GM12878 (cell line): ENCODE results near the gene TBC1D1. TPM values are rescaled to one million over a fixed set of nuclear protein-coding genes. Genes with fewer than 3 reads are reported as not detected.

Source experiments
- CEBPB ChIP-seq, 2 experiments: fragments of 150-350 bp in 1 of 2; IDR thresholded peaks; 2 replicates each; pipeline ENCODE4 v1.6.1; 2012 to 2014; ENCODE audit warnings: low read depth in 2 of 2, low read length in 2 of 2, borderline replicate concordance in 1 of 2, inconsistent platforms in 1 of 2
- CEBPZ ChIP-seq: fragments of 150-350 bp; IDR thresholded peaks from 2 replicates; pipeline ENCODE4 v1.6.1; 2016; ENCODE audit warnings: low read depth, low read length
- GATAD2B ChIP-seq: fragments of 450-650 bp; conservative IDR thresholded peaks from 2 replicates; pipeline ENCODE4 v1.6.1; 2017; ENCODE audit warnings: low read depth, mild to moderate bottlenecking, moderate library complexity
- NFXL1 ChIP-seq: fragments of 450-650 bp; IDR thresholded peaks from 2 replicates; pipeline ENCODE4 v1.6.1; 2017; ENCODE audit warnings: antibody characterized with exemption, mild to moderate bottlenecking, borderline replicate concordance
- POLR2AphosphoS2 ChIP-seq: IDR thresholded peaks from 2 replicates; pipeline ENCODE4 v1.6.1; 2011; ENCODE audit warnings: low read depth, mild to moderate bottlenecking, low read length, improper control_type of control experiment, moderate library complexity
- RUNX3 ChIP-seq: IDR thresholded peaks from 2 replicates; pipeline ENCODE4 v1.6.1; 2012; ENCODE audit warnings: low read length, inconsistent platforms
- SPI1 ChIP-seq: IDR thresholded peaks from 2 replicates; pipeline ENCODE4 v1.6.1; 2011; ENCODE audit warnings: low read depth, mild to moderate bottlenecking, low read length, moderate library complexity, borderline replicate concordance; ENCODE audit not compliant: insufficient read depth
- STAT3 ChIP-seq: IDR thresholded peaks from 2 replicates; pipeline ENCODE4 v1.6.1; 2011; ENCODE audit warnings: low read depth, low read length, improper control_type of control experiment
- SUZ12 ChIP-seq: fragments of 200-600 bp; sonication (generic); IDR thresholded peaks from one replicate; pipeline ENCODE4 v1.6.1; 2018; ENCODE audit warnings: antibody characterized with exemption, mild to moderate bottlenecking; ENCODE audit not compliant: unreplicated experiment
- TCF7 ChIP-seq: IDR thresholded peaks from 2 replicates; pipeline ENCODE4 v1.6.1; 2014; ENCODE audit warnings: antibody characterized with exemption, borderline replicate concordance
- ZBTB33 ChIP-seq: fragments of 450-650 bp; IDR thresholded peaks from 2 replicates; pipeline ENCODE4 v1.6.1; 2017; ENCODE audit warnings: mild to moderate bottlenecking
- ZNF207 ChIP-seq: fragments of 450-650 bp; IDR thresholded peaks from 2 replicates; pipeline ENCODE4 v1.6.1; 2014; ENCODE audit warnings: antibody characterized with exemption, mild to moderate bottlenecking, borderline replicate concordance
- ZNF274 ChIP-seq: IDR thresholded peaks from one replicate; pipeline ENCODE4 v1.8.0; 2011; ENCODE audit not compliant: insufficient read length, insufficient read depth
- polyA plus RNA-seq, 11 experiments: library from polyadenylated mRNA; depleted of rRNA in 4 of 11; unstranded in 6 of 11; stranded (reverse) in 5 of 11; fragments of >200 nt; fragmentation: Nextera tagmentation in 4 of 11; fragmentation: Illumina TruSeq in 1 of 11; extraction: Ambion mirVana in 4 of 11; extraction: Trizol in 1 of 11; gene quantifications; 1 replicate in 1 of 11; 2 replicates in 10 of 11; pipeline versions ENCODE4 v1.2.1 to v1.2.3, GENCODE V29; 2011 to 2016; ENCODE audit warnings: inconsistent platforms in 2 of 11, missing spikeins in 2 of 11, low read depth in 1 of 11
- total RNA-seq, 4 experiments: library from RNA; depleted of rRNA in 3 of 4; stranded (reverse); fragments of >200 nt in 3 of 4; fragmentation: Illumina TruSeq in 1 of 4; extraction: Trizol in 1 of 4; gene quantifications; 2 replicates each; pipeline versions ENCODE4 v1.2.1 to v1.2.3, GENCODE V29; 2013 to 2021
- TF ChIP-seq, protein P1 (sequence below): fragments of 450-650 bp; IDR thresholded peaks from 2 replicates; pipeline ENCODE4 v1.6.1; 2017; ENCODE audit warnings: low read depth, mild to moderate bottlenecking, moderate library complexity
- TF ChIP-seq, protein P2 (sequence below): IDR thresholded peaks from 2 replicates; pipeline ENCODE4 v1.6.1; 2012; ENCODE audit warnings: low read depth, low read length, improper control_type of control experiment
- TF ChIP-seq, protein P3 (sequence below): fragments of 450-650 bp; IDR thresholded peaks from 2 replicates; pipeline ENCODE4 v1.6.1; 2016; ENCODE audit warnings: mild to moderate bottlenecking, moderate library complexity, borderline replicate concordance

TBC1D1 gene
- total and polyA plus RNA-seq, 10 of the 15 experiments (the other 5 are each of a cell fraction or from before 2014, with no cell fraction given) = 5.3 to 102 (median 57.8) TPM

DNA sequence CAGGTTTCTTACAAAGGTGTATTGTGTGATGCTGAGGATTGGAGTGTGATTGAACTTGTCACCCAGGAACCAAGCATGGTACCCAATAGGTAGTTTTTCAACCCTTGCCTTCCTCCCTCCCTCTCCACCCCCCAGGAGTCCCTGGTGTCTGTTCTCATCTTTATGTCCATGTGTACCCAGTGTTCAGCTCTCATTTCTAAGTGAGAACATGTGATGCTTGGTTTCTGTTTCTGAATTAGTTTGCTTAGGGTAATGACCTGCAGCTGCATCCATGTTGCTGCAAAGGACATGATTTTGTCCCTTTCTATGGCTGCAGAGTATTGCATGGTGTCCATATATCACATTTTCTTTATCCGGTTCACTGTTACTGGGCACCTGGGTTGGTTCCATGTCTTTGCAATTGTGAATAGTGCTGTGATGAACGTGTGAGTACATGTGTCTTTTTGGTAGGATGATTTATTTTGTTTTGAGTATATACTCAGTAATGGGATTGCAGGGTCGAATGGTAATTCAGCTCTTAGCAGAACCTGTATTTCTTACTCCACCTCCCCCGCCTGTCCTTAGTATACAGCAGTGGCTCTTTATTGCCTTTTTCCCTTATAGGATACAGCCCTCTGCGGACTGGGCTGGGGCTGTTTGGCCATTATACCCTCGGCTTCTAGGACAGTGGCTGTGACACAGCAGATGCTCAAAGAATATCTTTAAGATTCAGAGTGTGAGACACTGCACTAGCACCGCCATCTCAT, 214.8 kb downstream of the TBC1D1 start (continued):
- TF ChIP-seq CEBPZ (no peak), CEBPB (IDR thresholded peaks at IDR 0.05; ENCODE audit: borderline replicate concordance in 1 of 2, low read depth in 2 of 2, low read length in 2 of 2) (0 out of 4 replicates have a peak, but pooled peaks of 1 of the 2 experiments have one; percentile 26), SUZ12 (no peak), GATAD2B (no peak), ZNF274 (no peak), ZBTB33 (no peak), SPI1 (no peak), RUNX3 (peak; percentile 35; the same call in 1 of the 2 replicates), POLR2AphosphoS2 (no peak), ZNF207 (no peak), NFXL1 (no peak), TCF7 (no peak), STAT3 (no peak)
- TF ChIP-seq, protein P1, sequence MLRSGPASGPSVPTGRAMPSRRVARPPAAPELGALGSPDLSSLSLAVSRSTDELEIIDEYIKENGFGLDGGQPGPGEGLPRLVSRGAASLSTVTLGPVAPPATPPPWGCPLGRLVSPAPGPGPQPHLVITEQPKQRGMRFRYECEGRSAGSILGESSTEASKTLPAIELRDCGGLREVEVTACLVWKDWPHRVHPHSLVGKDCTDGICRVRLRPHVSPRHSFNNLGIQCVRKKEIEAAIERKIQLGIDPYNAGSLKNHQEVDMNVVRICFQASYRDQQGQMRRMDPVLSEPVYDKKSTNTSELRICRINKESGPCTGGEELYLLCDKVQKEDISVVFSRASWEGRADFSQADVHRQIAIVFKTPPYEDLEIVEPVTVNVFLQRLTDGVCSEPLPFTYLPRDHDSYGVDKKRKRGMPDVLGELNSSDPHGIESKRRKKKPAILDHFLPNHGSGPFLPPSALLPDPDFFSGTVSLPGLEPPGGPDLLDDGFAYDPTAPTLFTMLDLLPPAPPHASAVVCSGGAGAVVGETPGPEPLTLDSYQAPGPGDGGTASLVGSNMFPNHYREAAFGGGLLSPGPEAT = peak; percentile 27; the same call in 1 of the 2 replicates
- TF ChIP-seq, protein P2, sequence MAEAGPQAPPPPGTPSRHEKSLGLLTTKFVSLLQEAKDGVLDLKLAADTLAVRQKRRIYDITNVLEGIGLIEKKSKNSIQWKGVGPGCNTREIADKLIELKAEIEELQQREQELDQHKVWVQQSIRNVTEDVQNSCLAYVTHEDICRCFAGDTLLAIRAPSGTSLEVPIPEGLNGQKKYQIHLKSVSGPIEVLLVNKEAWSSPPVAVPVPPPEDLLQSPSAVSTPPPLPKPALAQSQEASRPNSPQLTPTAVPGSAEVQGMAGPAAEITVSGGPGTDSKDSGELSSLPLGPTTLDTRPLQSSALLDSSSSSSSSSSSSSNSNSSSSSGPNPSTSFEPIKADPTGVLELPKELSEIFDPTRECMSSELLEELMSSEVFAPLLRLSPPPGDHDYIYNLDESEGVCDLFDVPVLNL = no peak
- TF ChIP-seq, protein P3, sequence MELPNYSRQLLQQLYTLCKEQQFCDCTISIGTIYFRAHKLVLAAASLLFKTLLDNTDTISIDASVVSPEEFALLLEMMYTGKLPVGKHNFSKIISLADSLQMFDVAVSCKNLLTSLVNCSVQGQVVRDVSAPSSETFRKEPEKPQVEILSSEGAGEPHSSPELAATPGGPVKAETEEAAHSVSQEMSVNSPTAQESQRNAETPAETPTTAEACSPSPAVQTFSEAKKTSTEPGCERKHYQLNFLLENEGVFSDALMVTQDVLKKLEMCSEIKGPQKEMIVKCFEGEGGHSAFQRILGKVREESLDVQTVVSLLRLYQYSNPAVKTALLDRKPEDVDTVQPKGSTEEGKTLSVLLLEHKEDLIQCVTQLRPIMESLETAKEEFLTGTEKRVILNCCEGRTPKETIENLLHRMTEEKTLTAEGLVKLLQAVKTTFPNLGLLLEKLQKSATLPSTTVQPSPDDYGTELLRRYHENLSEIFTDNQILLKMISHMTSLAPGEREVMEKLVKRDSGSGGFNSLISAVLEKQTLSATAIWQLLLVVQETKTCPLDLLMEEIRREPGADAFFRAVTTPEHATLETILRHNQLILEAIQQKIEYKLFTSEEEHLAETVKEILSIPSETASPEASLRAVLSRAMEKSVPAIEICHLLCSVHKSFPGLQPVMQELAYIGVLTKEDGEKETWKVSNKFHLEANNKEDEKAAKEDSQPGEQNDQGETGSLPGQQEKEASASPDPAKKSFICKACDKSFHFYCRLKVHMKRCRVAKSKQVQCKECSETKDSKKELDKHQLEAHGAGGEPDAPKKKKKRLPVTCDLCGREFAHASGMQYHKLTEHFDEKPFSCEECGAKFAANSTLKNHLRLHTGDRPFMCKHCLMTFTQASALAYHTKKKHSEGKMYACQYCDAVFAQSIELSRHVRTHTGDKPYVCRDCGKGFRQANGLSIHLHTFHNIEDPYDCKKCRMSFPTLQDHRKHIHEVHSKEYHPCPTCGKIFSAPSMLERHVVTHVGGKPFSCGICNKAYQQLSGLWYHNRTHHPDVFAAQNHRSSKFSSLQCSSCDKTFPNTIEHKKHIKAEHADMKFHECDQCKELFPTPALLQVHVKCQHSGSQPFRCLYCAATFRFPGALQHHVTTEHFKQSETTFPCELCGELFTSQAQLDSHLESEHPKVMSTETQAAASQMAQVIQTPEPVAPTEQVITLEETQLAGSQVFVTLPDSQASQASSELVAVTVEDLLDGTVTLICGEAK = no peak
